ENCODE results near the gene LDLRAD4.
A peak's percentile ranks its signal among the peaks of the same experiment; 100 is the strongest.

Gene LDLRAD4

GRCh38 chr18:13269013-13269280, 50.4 kb downstream of the LDLRAD4 start:
- H3K36me3 Mint-ChIP-seq (ENCODE audit: low read depth), result no peaks in the 10 kb centered on the region
- peak overlapping the region in 1 of 3 experiments; percentile 33 for H3K4me3 Mint-ChIP-seq
- no peaks in the 10 kb centered on the region for H3K27me3 Mint-ChIP-seq (ENCODE audit: low read depth)
- H3K27ac Mint-ChIP-seq, result peak overlapping the region; percentile 75 to 99 (median 97)
- peaks cover 69% of the 10 kb centered on the region for H3K4me1 Mint-ChIP-seq
- no peak for TF ChIP-seq CTCF (IDR thresholded peaks at IDR 0.05; ENCODE audit: unreplicated experiment in 3 of 3)
- no peaks in the 10 kb centered on the region for H3K9me3 Mint-ChIP-seq

- Mint-ChIP-seq H3K27me3 (ENCODE audit: low read depth) (no peaks in the 10 kb centered on the region), H3K27ac (peak overlapping the region; percentile 75 to 99 (median 97)), H3K4me1 (peaks cover 69% of the 10 kb centered on the region), H3K9me3 (no peaks in the 10 kb centered on the region), H3K36me3 (ENCODE audit: low read depth) (no peaks in the 10 kb centered on the region), H3K4me3 (peak overlapping the region in 2 of 3 experiments; percentile 14 to 60)
- TF ChIP-seq CTCF (IDR thresholded peaks at IDR 0.05; ENCODE audit: unreplicated experiment in 3 of 3), result no peak
These were observed 51.0 kb downstream of the LDLRAD4 start for GRCh38 chr18:13269521-13270011.

GRCh38 chr18:13270279-13270855, 51.8 kb downstream of the LDLRAD4 start:
- no peak for TF ChIP-seq CTCF (IDR thresholded peaks at IDR 0.05; ENCODE audit: unreplicated experiment in 3 of 3)
- H3K4me1 Mint-ChIP-seq, result peaks cover 66% of the 10 kb centered on the region
- no peak overlapping the region for H3K4me3 Mint-ChIP-seq
- no peaks in the 10 kb centered on the region for H3K27me3 Mint-ChIP-seq (ENCODE audit: low read depth)
- H3K27ac Mint-ChIP-seq, result peak overlapping the region in 2 of 3 experiments; percentile 64 to 99
- H3K9me3 Mint-ChIP-seq, result no peaks in the 10 kb centered on the region
- H3K36me3 Mint-ChIP-seq (ENCODE audit: low read depth), result no peaks in the 10 kb centered on the region

GRCh38 chr18:13271302-13271911, 52.8 kb downstream of the LDLRAD4 start:
- no peak overlapping the region for H3K4me3 Mint-ChIP-seq
- H3K36me3 Mint-ChIP-seq (ENCODE audit: low read depth), result no peaks in the 10 kb centered on the region
- no peaks in the 10 kb centered on the region for H3K9me3 Mint-ChIP-seq
- peak overlapping the region in 1 of 3 experiments; percentile 99 for H3K27ac Mint-ChIP-seq
- TF ChIP-seq CTCF (IDR thresholded peaks at IDR 0.05; ENCODE audit: unreplicated experiment in 3 of 3), result no peak
- H3K27me3 Mint-ChIP-seq (ENCODE audit: low read depth), result no peaks in the 10 kb centered on the region
- peaks cover 62% of the 10 kb centered on the region for H3K4me1 Mint-ChIP-seq

GRCh38 chr18:13272416-13272815, 53.9 kb downstream of the LDLRAD4 start:
- no peak overlapping the region for H3K4me3 Mint-ChIP-seq
- no peaks in the 10 kb centered on the region for H3K9me3 Mint-ChIP-seq
- H3K36me3 Mint-ChIP-seq (ENCODE audit: low read depth), result no peaks in the 10 kb centered on the region
- H3K27ac Mint-ChIP-seq, result peak overlapping the region in 2 of 3 experiments; percentile 79 to 87
- no peak for TF ChIP-seq CTCF (IDR thresholded peaks at IDR 0.05; ENCODE audit: unreplicated experiment in 3 of 3)
- peaks cover 59% of the 10 kb centered on the region for H3K4me1 Mint-ChIP-seq
- no peaks in the 10 kb centered on the region for H3K27me3 Mint-ChIP-seq (ENCODE audit: low read depth)

- peak overlapping the region in 2 of 3 experiments; percentile 79 to 87 for H3K27ac Mint-ChIP-seq
- TF ChIP-seq CTCF (IDR thresholded peaks at IDR 0.05; ENCODE audit: unreplicated experiment in 3 of 3), result no peak
These were observed 55.2 kb downstream of the LDLRAD4 start for GRCh38 chr18:13273800-13274199.

More at GRCh38 chr18:13273800-13274199, 55.2 kb downstream of the LDLRAD4 start:
- Mint-ChIP-seq H3K4me3 (no peak overlapping the region), H3K36me3 (ENCODE audit: low read depth) (no peaks in the 10 kb centered on the region), H3K4me1 (peaks cover 57% of the 10 kb centered on the region), H3K27me3 (ENCODE audit: low read depth) (no peaks in the 10 kb centered on the region), H3K9me3 (no peaks in the 10 kb centered on the region)

Data from nephron (organoid).